H9 (cell line): Measurements from ENCODE around the gene ADARB2. TPM values are rescaled to one million over a fixed set of nuclear protein-coding genes. Genes with fewer than 3 reads are reported as not detected.

Experiments used
- DNase-seq: peaks from one replicate; pipeline ENCODE4 v3.0.0-alpha.2; 2017
- H2AFZ ChIP-seq: one replicate; pipeline ENCODE4 v1.6.1; 2013; ENCODE audit warnings: mild to moderate bottlenecking, low read length, control low read depth, moderate library complexity
- H2AK5ac ChIP-seq: 2 replicates; pipeline ENCODE4 v1.6.1; 2013; ENCODE audit warnings: low read length, control low read depth, mixed read lengths; ENCODE audit not compliant: insufficient read length
- H2BK120ac ChIP-seq: one replicate; pipeline ENCODE4 v1.6.1; 2013; ENCODE audit warnings: low read depth, mild to moderate bottlenecking, low read length, control low read depth, inconsistent platforms; ENCODE audit not compliant: poor library complexity, severe bottlenecking
- H2BK12ac ChIP-seq: 2 replicates; pipeline ENCODE4 v1.6.1; 2013; ENCODE audit warnings: low read length, control low read depth, mixed read lengths, low read depth; ENCODE audit not compliant: insufficient read length
- H2BK15ac ChIP-seq: 2 replicates; pipeline ENCODE4 v1.6.1; 2013; ENCODE audit warnings: low read depth, low read length, control low read depth
- H2BK20ac ChIP-seq: one replicate; pipeline ENCODE4 v1.6.1; 2013; ENCODE audit warnings: low read depth, mild to moderate bottlenecking, low read length, control low read depth, inconsistent platforms; ENCODE audit not compliant: poor library complexity, severe bottlenecking
- H2BK5ac ChIP-seq: 2 replicates; pipeline ENCODE4 v1.6.1; 2013; ENCODE audit warnings: low read length, control low read depth, mixed read lengths; ENCODE audit not compliant: insufficient read length
- H3K14ac ChIP-seq: 2 replicates; pipeline ENCODE4 v1.6.1; 2013; ENCODE audit warnings: low read length, control low read depth; ENCODE audit not compliant: insufficient read depth
- H3K18ac ChIP-seq: 2 replicates; pipeline ENCODE4 v1.6.1; 2013; ENCODE audit warnings: low read depth, mild to moderate bottlenecking, mixed read lengths, low read length, control low read depth; ENCODE audit not compliant: insufficient read length
- H3K23ac ChIP-seq: 2 replicates; pipeline ENCODE4 v1.6.1; 2013; ENCODE audit warnings: low read length, control low read depth, mixed read lengths, low read depth; ENCODE audit not compliant: insufficient read length
- H3K23me2 ChIP-seq: 2 replicates; pipeline ENCODE4 v1.6.1; 2013; ENCODE audit warnings: low read depth, mild to moderate bottlenecking, mixed read lengths, low read length, control low read depth; ENCODE audit not compliant: insufficient read length, poor library complexity, severe bottlenecking
- H3K27ac ChIP-seq: 2 replicates; pipeline ENCODE4 v1.5.1; 2013; ENCODE audit warnings: low read length, control low read depth, mixed read lengths, low read depth; ENCODE audit not compliant: insufficient read length
- H3K27me3 ChIP-seq: 2 replicates; pipeline ENCODE4 v1.6.1; 2013; ENCODE audit warnings: low read length, control low read depth, inconsistent platforms; ENCODE audit not compliant: insufficient read depth
- H3K4ac ChIP-seq: 2 replicates; pipeline ENCODE4 v1.6.1; 2013; ENCODE audit warnings: low read depth, mild to moderate bottlenecking, control low read depth, inconsistent platforms, low read length, moderate library complexity
- H3K4me1 ChIP-seq: 2 replicates; pipeline ENCODE4 v1.6.1; 2013; ENCODE audit warnings: low read length, control low read depth, inconsistent platforms; ENCODE audit not compliant: insufficient read depth
- H3K4me2 ChIP-seq: 2 replicates; pipeline ENCODE4 v1.6.1; 2013; ENCODE audit warnings: low read length, control low read depth, mixed read lengths; ENCODE audit not compliant: insufficient read length, insufficient read depth
- H3K56ac ChIP-seq: 2 replicates; pipeline ENCODE4 v1.6.1; 2013; ENCODE audit warnings: low read depth, mild to moderate bottlenecking, mixed read lengths, low read length, control low read depth; ENCODE audit not compliant: insufficient read length
- H3K79me1 ChIP-seq: 2 replicates; pipeline ENCODE4 v1.6.1; 2013; ENCODE audit warnings: low read depth, mild to moderate bottlenecking, moderate library complexity, low read length, control low read depth, inconsistent platforms; ENCODE audit not compliant: insufficient read depth, poor library complexity, severe bottlenecking
- H3K79me2 ChIP-seq: 2 replicates; pipeline ENCODE4 v1.6.1; 2013; ENCODE audit warnings: low read length, control low read depth, inconsistent platforms; ENCODE audit not compliant: insufficient read depth
- H3K9ac ChIP-seq: 2 replicates; pipeline ENCODE4 v1.6.1; 2013; ENCODE audit warnings: low read length, control low read depth, mixed read lengths; ENCODE audit not compliant: insufficient read length; ENCODE audit errors: extremely low read depth
- H3K9me3 ChIP-seq: one replicate; pipeline ENCODE4 v1.6.1; 2013; ENCODE audit warnings: low read depth, low read length, inconsistent platforms; ENCODE audit not compliant: control insufficient read depth
- H3T11ph ChIP-seq: one replicate; pipeline ENCODE4 v1.6.1; 2013; ENCODE audit warnings: mild to moderate bottlenecking, low read length, control low read depth, inconsistent platforms
- H4K20me1 ChIP-seq: one replicate; pipeline ENCODE4 v1.6.1; 2013; ENCODE audit not compliant: control insufficient read depth, insufficient read length, insufficient read depth
- H4K5ac ChIP-seq: 2 replicates; pipeline ENCODE4 v1.6.1; 2013; ENCODE audit warnings: low read depth, mild to moderate bottlenecking, mixed read lengths, low read length, control low read depth; ENCODE audit not compliant: insufficient read length
- H4K8ac ChIP-seq: replicated peaks from 2 replicates; pipeline ENCODE4 v1.6.1; 2013; ENCODE audit warnings: low read length, control low read depth, mixed read lengths, low read depth; ENCODE audit not compliant: insufficient read length
- H4K91ac ChIP-seq: 2 replicates; pipeline ENCODE4 v1.6.1; 2013; ENCODE audit warnings: low read depth, mild to moderate bottlenecking, moderate library complexity, mixed read lengths, low read length, control low read depth; ENCODE audit not compliant: insufficient read length
- H3K27ac Mint-ChIP-seq, 3 experiments: 2 replicates in 2 of 3; 3 replicates in 1 of 3; pipeline ENCODE4 v1.8.0; 2020 to 2021; ENCODE audit warnings: mixed read lengths in 3 of 3, mild to moderate bottlenecking in 1 of 3, moderate library complexity in 1 of 3
- H3K27me3 Mint-ChIP-seq: 2 replicates; pipeline ENCODE4 v1.8.0; 2021; ENCODE audit warnings: low read depth, mild to moderate bottlenecking, moderate library complexity, mixed read lengths
- H3K36me3 Mint-ChIP-seq, 3 experiments: 2 replicates in 2 of 3; 3 replicates in 1 of 3; pipeline ENCODE4 v1.8.0; 2020 to 2021; ENCODE audit warnings: low read depth in 3 of 3, mixed read lengths in 3 of 3; ENCODE audit not compliant: insufficient read depth in 1 of 3
- H3K4me1 Mint-ChIP-seq, 2 experiments: 2 replicates each; pipeline ENCODE4 v1.8.0; 2020; ENCODE audit warnings: mixed read lengths in 2 of 2
- H3K4me3 Mint-ChIP-seq, 2 experiments: 2 replicates in 1 of 2; 3 replicates in 1 of 2; pipeline ENCODE4 v1.8.0; 2020 to 2021; ENCODE audit warnings: mild to moderate bottlenecking in 2 of 2, mixed read lengths in 2 of 2, moderate library complexity in 1 of 2
- H3K9me3 Mint-ChIP-seq, 2 experiments: 2 replicates in 1 of 2; 3 replicates in 1 of 2; pipeline ENCODE4 v1.8.0; 2020; ENCODE audit warnings: mild to moderate bottlenecking in 2 of 2, mixed read lengths in 2 of 2, moderate library complexity in 1 of 2
- WGBS: extraction: QIAGEN DNeasy Blood & Tissue Kit; methylation state at CpG from one replicate; pipeline ENCODE4 v1.1.7; 2013; ENCODE audit warnings: missing lambda C conversion rate, low lambda C conversion rate, mixed read lengths; ENCODE audit not compliant: insufficient read length; ENCODE audit errors: extremely low coverage; 5-methylcytosine and 5-hydroxymethylcytosine counted together
- total RNA-seq: library from RNA; stranded (reverse); gene quantifications from 2 replicates; pipeline ENCODE4 v1.2.1, GENCODE V29; 2021
- TF ChIP-seq, protein P1 (sequence below): fragments of 200-600 bp; sonication (generic); conservative IDR thresholded peaks from 3 replicates; pipeline ENCODE4 v1.8.0; 2021; ENCODE audit warnings: antibody characterized with exemption, mild to moderate bottlenecking

The ADARB2 gene
- total RNA-seq, 1 experiment from 2014 or later: 0.87 TPM

DNA sequence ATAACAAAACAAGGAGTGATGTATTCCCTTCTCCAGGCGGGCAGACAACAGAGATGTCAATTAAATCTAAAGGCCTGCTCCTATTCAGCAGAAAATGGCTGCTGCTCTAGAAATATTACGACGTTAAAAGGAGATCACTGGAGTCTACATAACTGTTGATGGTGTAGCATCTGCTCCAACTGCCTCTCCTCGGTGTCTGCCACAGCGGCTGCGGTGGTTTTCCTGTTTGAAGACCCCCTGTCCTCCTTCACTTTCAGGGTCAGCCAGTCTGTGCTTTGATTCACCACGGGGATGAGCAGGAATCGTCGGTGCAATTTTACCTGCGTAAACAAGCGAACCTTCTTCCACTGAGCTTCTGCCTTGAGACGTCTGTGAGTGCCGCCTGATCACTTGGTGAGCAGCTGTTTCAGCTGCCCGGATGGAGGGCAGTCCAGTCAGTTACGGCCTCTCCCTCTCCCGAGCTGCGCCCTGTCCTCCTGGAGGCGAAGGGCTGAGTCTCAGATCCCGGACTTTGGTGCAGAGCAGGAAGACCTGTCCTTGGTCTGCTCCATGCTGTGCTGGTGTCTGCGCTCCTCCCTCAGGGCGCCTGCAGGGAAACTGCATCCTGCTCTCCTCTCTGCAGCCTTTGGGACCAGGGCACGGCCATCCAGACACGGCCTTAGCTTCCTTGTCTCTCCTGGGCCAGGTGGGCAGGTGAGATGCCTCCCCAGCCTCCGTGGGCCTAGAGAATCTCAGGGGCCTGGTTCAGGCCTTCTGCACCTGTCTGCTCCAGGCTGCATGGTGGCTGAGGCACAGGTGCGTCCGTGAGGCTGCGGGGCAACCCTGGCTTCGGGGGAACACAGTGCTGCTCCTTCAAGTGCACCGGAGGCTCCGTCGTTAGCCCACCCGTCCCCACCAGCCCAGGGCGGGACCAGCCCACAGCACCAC is 326.6 kb downstream of the ADARB2 start:
- no peak overlapping the region for H4K8ac ChIP-seq
- H2BK20ac ChIP-seq: no peak overlapping the region
- H2AFZ ChIP-seq: no peak overlapping the region
- TF ChIP-seq, protein P1, sequence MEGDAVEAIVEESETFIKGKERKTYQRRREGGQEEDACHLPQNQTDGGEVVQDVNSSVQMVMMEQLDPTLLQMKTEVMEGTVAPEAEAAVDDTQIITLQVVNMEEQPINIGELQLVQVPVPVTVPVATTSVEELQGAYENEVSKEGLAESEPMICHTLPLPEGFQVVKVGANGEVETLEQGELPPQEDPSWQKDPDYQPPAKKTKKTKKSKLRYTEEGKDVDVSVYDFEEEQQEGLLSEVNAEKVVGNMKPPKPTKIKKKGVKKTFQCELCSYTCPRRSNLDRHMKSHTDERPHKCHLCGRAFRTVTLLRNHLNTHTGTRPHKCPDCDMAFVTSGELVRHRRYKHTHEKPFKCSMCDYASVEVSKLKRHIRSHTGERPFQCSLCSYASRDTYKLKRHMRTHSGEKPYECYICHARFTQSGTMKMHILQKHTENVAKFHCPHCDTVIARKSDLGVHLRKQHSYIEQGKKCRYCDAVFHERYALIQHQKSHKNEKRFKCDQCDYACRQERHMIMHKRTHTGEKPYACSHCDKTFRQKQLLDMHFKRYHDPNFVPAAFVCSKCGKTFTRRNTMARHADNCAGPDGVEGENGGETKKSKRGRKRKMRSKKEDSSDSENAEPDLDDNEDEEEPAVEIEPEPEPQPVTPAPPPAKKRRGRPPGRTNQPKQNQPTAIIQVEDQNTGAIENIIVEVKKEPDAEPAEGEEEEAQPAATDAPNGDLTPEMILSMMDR: no peak
- WGBS: no CpG with 5 or more reads among the region's 33 CpGs
- no peak overlapping the region for H3K4me2 ChIP-seq
- Mint-ChIP-seq H3K27me3 (no peaks in the 10 kb centered on the region; the same call in none of the 2 replicates), H3K4me1 (peaks cover 5 to 8% of the 10 kb centered on the region in 2 experiments), H3K4me3 (no peak overlapping the region), H3K27ac (no peak overlapping the region), H3K36me3 (no peaks in the 10 kb centered on the region), H3K9me3 (no peaks in the 10 kb centered on the region)
- H3K9ac ChIP-seq: no peak overlapping the region
- H3K4ac ChIP-seq: no peak overlapping the region
- no peaks in the 10 kb centered on the region for H3K27me3 ChIP-seq
- no peak overlapping the region for H3K23ac ChIP-seq
- H2BK120ac ChIP-seq: no peak overlapping the region
- H4K5ac ChIP-seq: no peak overlapping the region
- H3K27ac ChIP-seq: no peak overlapping the region
- H3K79me1 ChIP-seq: no peaks in the 10 kb centered on the region
- H4K91ac ChIP-seq: no peak overlapping the region
- no peaks in the 10 kb centered on the region for H3K79me2 ChIP-seq
- no peak overlapping the region for H3K18ac ChIP-seq
- H3K56ac ChIP-seq: no peak overlapping the region
- H2AK5ac ChIP-seq: no peak overlapping the region
- no peak overlapping the region for H3T11ph ChIP-seq
- H3K14ac ChIP-seq: no peak overlapping the region; the same call in 1 of the 2 replicates
- H2BK5ac ChIP-seq: no peak overlapping the region
- H4K20me1 ChIP-seq: no peaks in the 10 kb centered on the region
- DNase-seq: no peak
- no peaks in the 10 kb centered on the region for H3K4me1 ChIP-seq
- no peak overlapping the region for H2BK15ac ChIP-seq
- H3K9me3 ChIP-seq: no peaks in the 10 kb centered on the region
- H3K23me2 ChIP-seq: no peaks in the 10 kb centered on the region
- no peak overlapping the region for H2BK12ac ChIP-seq
